HCT116 (cell line): ENCODE measurements around the gene TEAD1. TPM values are rescaled to one million over a fixed set of nuclear protein-coding genes. Genes with fewer than 3 reads are reported as not detected.

Source experiments
- ATAC-seq: fragments of 200-7000 bp; cut with Tn5 transposase; 2 replicates; pipeline ENCODE4 v1.9.1; 2020; ENCODE audit warnings: mild to moderate bottlenecking, moderate library complexity
- BruUV-seq: library from RNA; stranded (reverse); fragments of 400-500 nt; replicated peaks from 2 replicates; lab custom pipeline; 2021; lab: Mats Ljungman, UMichigan
- CTCF ChIA-PET: fragments of 300-600 bp; sonication (Branson Sonifier 250); formaldehyde crosslinking; loops from one replicate; lab custom pipeline; 2021; ENCODE audit warnings: antibody characterized with exemption; lab: Charles Lee
- POLR2A ChIA-PET: fragments of 300-600, 350-600 bp; sonication (Branson Sonifier 250); formaldehyde crosslinking; loops from one replicate; lab custom pipeline; 2021; ENCODE audit warnings: antibody characterized with exemption; lab: Charles Lee
- RAD21 ChIA-PET, 2 experiments: fragments of 300-600 bp; sonication (Branson Sonifier 250); formaldehyde crosslinking; loops; one replicate each; lab custom pipeline; 2023; ENCODE audit warnings: low total read pairs in 2 of 2; ENCODE audit not compliant: uncharacterized antibody in 2 of 2, unreplicated experiment in 2 of 2, low non-redundant PET in 1 of 2; lab: Charles Lee
- DNase-seq: peaks from one replicate; pipeline ENCODE4 v3.0.0-alpha.2; 2010; ENCODE audit warnings: low read depth, low spot score
- H2AFZ ChIP-seq: fragments of 200-600 bp; shearing (Covaris generic), sonication (generic); 2 replicates; pipeline ENCODE4 v1.6.1; 2017; ENCODE audit warnings: low read depth, mixed run types, mixed read lengths, antibody characterized with exemption, low read length; ENCODE audit not compliant: poor library complexity, severe bottlenecking
- H3K27ac ChIP-seq: 2 replicates; pipeline ENCODE4 v1.5.1; 2012; ENCODE audit warnings: low read depth, low read length
- H3K27me3 ChIP-seq: fragments of 200-600 bp; sonication (generic); 2 replicates; pipeline ENCODE4 v1.6.1; 2016; ENCODE audit warnings: mixed run types, low read length, mixed read lengths; ENCODE audit not compliant: insufficient read depth
- H3K36me3 ChIP-seq, 2 experiments: fragments of 200-500 bp in 1 of 2; fragments of 200-600 bp in 1 of 2; sonication (Bioruptor generic) in 1 of 2; sonication (generic) in 1 of 2; 2 replicates each; pipeline versions ENCODE4 v1.5.1 to v1.6.1; 2014 to 2016; ENCODE audit warnings: low read length in 2 of 2, inconsistent platforms in 1 of 2, mixed read lengths in 1 of 2, mixed run types in 1 of 2; ENCODE audit not compliant: insufficient read depth in 2 of 2, control insufficient read depth in 1 of 2
- H3K4me1 ChIP-seq, 2 experiments: fragments of 200-600 bp in 1 of 2; sonication (generic) in 1 of 2; 2 replicates each; pipeline versions ENCODE4 v1.5.1 to v1.6.1; 2012 to 2017; ENCODE audit warnings: low read length in 2 of 2, inconsistent platforms in 1 of 2, mild to moderate bottlenecking in 1 of 2, mixed read lengths in 1 of 2, mixed run types in 1 of 2, moderate library complexity in 1 of 2; ENCODE audit not compliant: insufficient read depth in 2 of 2, control insufficient read depth in 1 of 2
- H3K4me2 ChIP-seq: fragments of 200-600 bp; sonication (generic); 2 replicates; pipeline ENCODE4 v1.6.1; 2017; ENCODE audit warnings: mixed run types, low read length, mixed read lengths
- H3K4me3 ChIP-seq, 2 experiments: fragments of 200-600 bp in 1 of 2; sonication (generic) in 1 of 2; replicated peaks in 1 of 2; 2 replicates each; pipeline ENCODE4 v1.5.1; 2011 to 2016; ENCODE audit warnings: low read length in 2 of 2, control low read depth in 1 of 2, low read depth in 1 of 2, mild to moderate bottlenecking in 1 of 2, mixed read lengths in 1 of 2, mixed run types in 1 of 2
- H3K79me2 ChIP-seq: fragments of 200-600 bp; sonication (generic); 2 replicates; pipeline ENCODE4 v1.6.1; 2017; ENCODE audit warnings: mild to moderate bottlenecking, mixed run types, low read length, moderate library complexity, mixed read lengths; ENCODE audit not compliant: insufficient read depth
- H3K9ac ChIP-seq: fragments of 200-600 bp; sonication (generic); 2 replicates; pipeline ENCODE4 v1.6.1; 2016; ENCODE audit warnings: low read length, mixed read lengths
- H3K9me2 ChIP-seq: fragments of 200-600 bp; sonication (generic), shearing (Covaris generic); 2 replicates; pipeline ENCODE4 v1.6.1; 2017; ENCODE audit warnings: mixed run types, mild to moderate bottlenecking, moderate library complexity; ENCODE audit not compliant: insufficient read depth
- H3K9me3 ChIP-seq, 2 experiments: fragments of 200-500 bp in 1 of 2; fragments of 200-600 bp in 1 of 2; sonication (Bioruptor generic) in 1 of 2; sonication (generic) in 1 of 2; 2 replicates each; pipeline ENCODE4 v1.6.1; 2014 to 2017; ENCODE audit warnings: low read length in 2 of 2, mixed read lengths in 2 of 2, inconsistent platforms in 1 of 2, low read depth in 1 of 2, mild to moderate bottlenecking in 1 of 2, mixed run types in 1 of 2, moderate library complexity in 1 of 2; ENCODE audit not compliant: control insufficient read depth in 1 of 2, insufficient read depth in 1 of 2
- H4K20me1 ChIP-seq: fragments of 200-600 bp; sonication (generic), shearing (Covaris generic); 2 replicates; pipeline ENCODE4 v1.6.1; 2017; ENCODE audit warnings: mixed run types, mild to moderate bottlenecking, moderate library complexity; ENCODE audit not compliant: insufficient read depth
- ATF3 ChIP-seq: IDR thresholded peaks from 2 replicates; pipeline ENCODE4 v1.6.1; 2012
- CBX3 ChIP-seq: IDR thresholded peaks from 2 replicates; pipeline ENCODE4 v1.6.1; 2012; ENCODE audit warnings: low read depth
- EGR1 ChIP-seq: IDR thresholded peaks from 2 replicates; pipeline ENCODE4 v1.6.1; 2012; ENCODE audit warnings: low read depth
- EZH2 ChIP-seq: fragments of 200-600 bp; sonication (generic); IDR thresholded peaks from 2 replicates; pipeline ENCODE4 v1.6.1; 2017; ENCODE audit warnings: antibody characterized with exemption, mixed run types
- JUND ChIP-seq: IDR thresholded peaks from 2 replicates; pipeline ENCODE4 v1.6.1; 2012
- MAX ChIP-seq: IDR thresholded peaks from 2 replicates; pipeline ENCODE4 v1.6.1; 2012
- POLR2AphosphoS5 ChIP-seq: IDR thresholded peaks from 2 replicates; pipeline ENCODE4 v1.6.1; 2011; ENCODE audit warnings: mild to moderate bottlenecking, low read depth, low read length, moderate library complexity
- SIN3A ChIP-seq: IDR thresholded peaks from 2 replicates; pipeline ENCODE4 v1.6.1; 2012; ENCODE audit warnings: low read depth
- SP1 ChIP-seq: IDR thresholded peaks from 2 replicates; pipeline ENCODE4 v1.6.1; 2012; ENCODE audit warnings: low read depth
- intact Hi-C: fragments of 100-400 bp; cut with micrococcal nuclease; formaldehyde crosslinking; loops from 2 replicates; pipeline ENCODE4 v1.10.0; 2022
- total RNA-seq: library from RNA; stranded (reverse); gene quantifications from one replicate; pipeline ENCODE4 v1.2.1, GENCODE V29; 2021; ENCODE audit not compliant: unreplicated experiment

The TEAD1 gene
- total RNA-seq, 1 experiment from 2014 or later: 103 TPM

GRCh38 chr11:12725055-12725862 is 51.0 kb downstream of the TEAD1 start:
- Histone ChIP-seq H3K9ac (peak overlapping the region; percentile 72), H2AFZ (no peak overlapping the region), H3K36me3 (no peaks in the 10 kb centered on the region), H3K4me3 (peak overlapping the region; percentile 9 to 50; a peak in 3 of 4 replicates), H3K4me2 (peak overlapping the region; percentile 88), H3K9me2 (no peaks in the 10 kb centered on the region), H3K4me1 (peaks cover 91 to 100% of the 10 kb centered on the region in 2 experiments), H3K79me2 (peaks cover 86% of the 10 kb centered on the region), H3K27me3 (no peaks in the 10 kb centered on the region), H4K20me1 (no peaks in the 10 kb centered on the region), H3K27ac (peak overlapping the region; percentile 83), H3K9me3 (no peaks in the 10 kb centered on the region)
- no peak for DNase-seq
- TF ChIP-seq POLR2AphosphoS5 (no peak), CBX3 (0 out of 2 replicates have a peak, but pooled peaks have one; percentile 8)
- CTCF ChIA-PET: no interaction called here
- BruUV-seq: TSS peak; percentile 74
- RAD21 ChIA-PET: no interaction called here
- POLR2A ChIA-PET: interaction anchor here (1.2 kb wide), 1 partner anchor 33 kb away, joined by 4 read pairs; no protein-coding TSS in a partner anchor
- no peak for ATAC-seq
- intact Hi-C loops: loop anchor here (5.0 kb wide), 1 partner anchor 33 kb away; no protein-coding TSS in a partner anchor

- BruUV-seq: no TSS peak
- Histone ChIP-seq H4K20me1 (no peaks in the 10 kb centered on the region), H3K9me2 (no peaks in the 10 kb centered on the region), H2AFZ (no peak overlapping the region), H3K79me2 (peaks cover 86% of the 10 kb centered on the region), H3K4me2 (peak overlapping the region; percentile 88), H3K9ac (peak overlapping the region; percentile 72), H3K4me3 (peak overlapping the region in 1 of 2 experiments; percentile 27; a peak in 2 of 4 replicates), H3K27me3 (no peaks in the 10 kb centered on the region), H3K9me3 (no peaks in the 10 kb centered on the region), H3K27ac (peak overlapping the region; percentile 83), H3K4me1 (peaks cover 88 to 98% of the 10 kb centered on the region in 2 experiments), H3K36me3 (no peaks in the 10 kb centered on the region)
- ATAC-seq (peak; percentile 46), DNase-seq (peak; percentile 48)
- TF ChIP-seq MAX (peak; percentile 40; the same call in 1 of the 2 replicates), EGR1 (no peak), JUND (peak; percentile 44; the same call in 1 of the 2 replicates), ATF3 (no peak), EZH2 (no peak), SP1 (peak; percentile 39; the same call in 1 of the 2 replicates), SIN3A (no peak)
- ChIA-PET RAD21 (no interaction called here), CTCF (no interaction called here), POLR2A (interaction anchor here (1.2 kb wide), 1 partner anchor 34 kb away, joined by 4 read pairs; no protein-coding TSS in a partner anchor)
- intact Hi-C loops: loop anchor here (5.0 kb wide), 1 partner anchor 34 kb away; no protein-coding TSS in a partner anchor
Observed at GRCh38 chr11:12725863-12726682, 51.9 kb downstream of the TEAD1 start.
